ENCODE measurements around the gene ADPRH.

Gene ADPRH

DNA sequence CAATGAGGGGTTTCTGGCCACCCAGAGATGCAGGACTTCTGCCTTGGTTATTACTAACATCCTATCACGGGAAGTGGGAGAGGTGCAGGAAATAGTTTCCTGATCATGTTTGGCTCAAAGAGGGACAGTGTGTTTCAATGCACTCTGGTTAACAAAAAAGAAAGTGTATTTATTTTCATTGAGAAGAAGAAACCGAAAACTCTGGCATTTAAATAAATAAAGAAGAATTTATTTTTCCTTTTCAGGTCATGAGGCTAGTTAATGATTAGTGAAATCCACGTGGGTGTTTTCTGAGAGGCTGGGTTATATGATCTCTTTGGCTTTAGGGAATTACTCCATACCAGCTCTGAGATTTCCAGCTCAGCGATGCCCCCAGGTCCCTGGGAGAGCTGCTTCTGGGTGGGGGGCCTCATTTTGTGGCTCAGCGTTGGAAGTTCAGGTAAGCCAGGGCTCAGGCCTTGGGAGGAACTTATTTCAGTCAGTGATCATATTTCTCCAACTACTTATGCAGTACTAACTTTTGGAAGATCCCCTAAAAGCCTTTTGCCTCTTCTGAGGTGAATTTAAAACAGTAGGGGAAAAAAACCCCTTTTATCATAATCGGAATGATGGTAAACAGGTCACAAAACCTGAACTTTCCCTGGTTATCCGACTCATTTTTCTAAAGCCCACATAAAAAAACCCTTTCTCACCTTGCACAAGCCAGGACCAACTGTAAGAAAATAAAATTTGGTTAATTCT lies 18.4 kb downstream of the ADPRH start, which contains the start of gene PLA1A:
PLA1A (plus strand) TSS at position 338 of the 741 bp plus-strand sequence; CDS start at position 367, 29 bp downstream.
- DNase-seq (ENCODE audit: low read depth) = no peak

DNA sequence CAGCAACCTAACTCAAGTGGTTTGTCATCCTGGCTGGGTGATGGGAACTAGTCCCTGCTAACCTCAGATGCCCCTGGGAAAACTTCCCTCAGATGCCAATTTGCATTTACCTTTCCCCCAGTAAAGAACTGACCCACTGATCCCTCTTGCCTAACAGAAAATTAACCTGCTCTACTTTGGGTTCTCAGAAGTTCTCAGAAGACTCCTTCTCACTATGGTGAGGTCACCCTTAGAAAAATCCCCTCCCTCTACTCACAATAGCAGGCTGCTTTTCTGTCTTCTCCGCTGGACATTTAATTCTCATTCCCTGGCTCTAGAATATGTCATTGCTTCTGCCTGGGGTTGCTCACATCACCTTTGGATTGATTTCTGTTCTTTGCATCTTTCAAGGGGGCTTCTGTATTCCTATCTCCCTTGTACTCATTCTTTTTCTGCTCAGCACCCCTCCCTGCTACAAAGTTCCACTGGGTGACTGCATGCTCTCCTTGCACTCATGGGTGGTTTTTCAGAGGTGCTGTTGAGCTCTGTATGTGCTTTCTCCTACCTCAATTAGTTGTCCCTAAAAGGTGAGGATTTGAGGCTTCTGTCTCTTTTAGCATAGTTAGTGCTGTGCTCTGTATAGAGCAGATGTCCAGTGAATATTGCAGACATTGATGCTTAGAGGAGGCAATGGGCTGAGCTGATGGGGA lies 19.3 kb downstream of the ADPRH start:
- DNase-seq (ENCODE audit: low read depth) = no peak

DNA sequence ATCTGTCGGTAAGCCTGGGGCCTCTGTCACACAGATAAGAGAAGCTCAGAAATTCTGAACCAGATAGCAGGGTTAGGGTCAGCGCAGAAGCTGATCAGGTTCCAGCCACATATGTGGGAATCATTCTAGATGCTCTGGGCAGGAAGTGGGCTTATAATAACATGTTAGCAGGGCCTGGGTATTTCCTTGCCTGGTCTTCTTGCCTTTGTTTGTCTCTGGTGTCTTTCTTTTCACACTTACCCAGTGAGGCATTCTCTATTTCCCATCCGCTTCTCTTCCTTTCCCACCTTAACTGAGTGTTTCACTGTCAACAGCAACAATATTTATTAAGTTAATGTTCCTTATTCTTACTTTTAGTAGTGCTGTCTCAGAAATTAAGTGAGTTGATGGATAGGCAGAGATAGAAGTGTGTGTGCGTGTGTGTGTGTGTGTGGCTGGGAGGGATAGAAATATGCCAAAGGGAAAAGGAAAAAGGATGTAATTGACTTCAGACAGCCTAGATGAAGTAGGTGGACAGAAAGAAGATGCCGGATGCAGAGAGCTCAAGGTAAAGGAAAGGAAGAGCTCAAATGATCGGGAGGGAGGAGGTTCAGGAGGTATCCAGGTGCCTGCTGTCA lies 20.4 kb downstream of the ADPRH start:
- no peak for DNase-seq (ENCODE audit: low read depth)

DNA sequence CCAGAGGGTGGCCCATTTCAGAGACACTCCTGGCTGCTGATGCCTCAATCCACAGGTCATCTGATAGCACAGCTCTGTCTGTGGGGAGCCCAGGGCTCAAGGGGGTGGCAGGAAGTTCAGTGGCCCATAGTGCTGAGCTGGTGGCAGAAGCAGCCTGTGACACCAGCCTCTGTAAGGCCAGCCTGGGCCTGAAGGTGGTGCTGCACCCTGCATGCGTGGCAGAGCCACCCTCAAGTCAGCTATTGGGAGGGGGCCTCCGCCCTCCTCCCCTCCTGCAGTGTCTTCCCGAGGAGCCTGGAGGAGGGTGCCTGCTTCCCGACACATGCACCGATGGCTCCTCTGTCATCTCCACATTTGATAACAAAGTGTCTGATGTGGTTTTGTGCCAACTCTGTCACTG lies 21.4 kb downstream of the ADPRH start:
- no peak for DNase-seq (ENCODE audit: low read depth)

DNA sequence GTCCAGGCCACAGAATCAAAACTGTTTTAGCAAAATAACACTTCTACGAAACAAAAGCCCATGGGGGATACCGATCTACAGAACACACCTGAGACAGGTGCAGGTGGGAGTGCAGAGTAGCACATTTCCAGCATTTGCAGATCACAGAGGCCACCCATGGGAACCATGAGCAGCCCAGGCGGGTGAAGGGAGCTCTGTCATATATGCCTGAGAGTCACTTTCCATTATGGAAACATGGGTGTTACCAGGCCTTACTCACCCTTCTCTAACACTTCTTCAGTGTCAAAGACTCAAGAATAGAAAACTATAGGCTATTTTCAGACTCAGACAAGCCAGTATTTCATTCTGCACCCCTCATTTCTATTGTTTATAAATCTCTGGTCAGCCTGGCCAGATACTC lies 21.9 kb downstream of the ADPRH start:
- DNase-seq (ENCODE audit: low read depth) = no peak

DNA sequence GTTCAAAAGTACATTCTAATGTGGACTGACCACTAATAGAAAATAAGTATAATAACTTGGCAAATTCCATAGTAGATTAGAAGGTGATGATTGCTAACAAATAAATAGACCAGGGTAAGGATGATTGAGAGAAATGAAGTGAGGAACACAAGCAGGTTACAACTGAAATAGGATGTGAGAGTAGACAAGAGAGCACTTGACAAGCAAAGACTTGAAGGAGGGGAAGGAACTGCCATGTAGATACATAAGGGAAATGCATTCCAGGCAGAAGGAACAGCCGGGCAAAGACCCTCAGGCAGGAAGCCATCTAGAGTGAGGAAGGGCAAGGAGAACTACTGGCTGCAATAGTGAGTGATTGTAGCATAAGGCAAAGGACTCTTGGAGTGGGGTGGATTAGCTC lies 23.4 kb downstream of the ADPRH start:
- no peak for DNase-seq (ENCODE audit: low read depth)

DNA sequence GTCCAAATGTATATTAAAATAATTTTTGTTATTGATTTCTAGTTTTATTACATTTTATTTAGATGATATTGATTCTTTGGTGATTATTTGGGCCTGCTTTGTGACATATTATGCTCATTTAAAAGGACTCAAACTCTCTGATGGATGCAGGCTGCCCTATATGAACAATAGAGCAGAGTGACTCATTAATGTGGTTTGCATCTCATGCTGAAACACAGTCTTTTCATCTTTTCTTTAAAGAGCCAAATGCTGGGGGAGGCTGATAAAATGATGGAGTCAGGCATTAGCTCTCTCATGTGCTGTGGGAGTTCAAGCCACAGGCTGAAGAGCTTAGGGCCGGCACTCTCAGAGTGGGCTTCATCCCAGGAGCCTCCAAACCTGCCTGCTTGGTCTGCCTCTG lies 25.6 kb downstream of the ADPRH start:
- DNase-seq (ENCODE audit: low read depth) = peak; percentile 80

DNA sequence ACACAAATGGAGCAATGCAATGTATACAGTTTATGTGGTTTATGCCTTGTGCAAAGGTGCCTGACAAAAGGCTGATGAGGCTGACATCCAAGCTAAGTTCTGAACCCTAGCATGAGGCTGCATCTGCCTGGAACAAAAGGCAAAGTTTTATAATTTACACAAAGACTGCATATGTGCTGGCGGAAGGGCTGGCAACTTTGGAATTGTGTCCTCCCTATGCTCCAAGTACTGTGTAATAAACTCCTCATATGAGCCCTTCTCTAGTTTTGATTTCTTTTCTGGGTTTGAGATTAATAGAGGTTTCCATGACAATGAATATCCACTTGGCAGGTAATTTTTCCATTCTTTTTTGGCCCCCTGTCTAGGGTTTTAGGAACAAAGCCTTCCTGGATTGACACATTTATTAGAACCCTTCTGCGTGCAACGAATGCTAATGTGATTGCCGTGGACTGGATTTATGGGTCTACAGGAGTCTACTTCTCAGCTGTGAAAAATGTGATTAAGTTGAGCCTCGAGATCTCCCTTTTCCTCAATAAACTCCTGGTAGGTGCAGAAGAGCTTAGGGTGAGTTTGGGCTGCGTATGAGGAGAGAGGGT lies 29.2 kb downstream of the ADPRH start:
- no peak for DNase-seq (ENCODE audit: low read depth)

DNA sequence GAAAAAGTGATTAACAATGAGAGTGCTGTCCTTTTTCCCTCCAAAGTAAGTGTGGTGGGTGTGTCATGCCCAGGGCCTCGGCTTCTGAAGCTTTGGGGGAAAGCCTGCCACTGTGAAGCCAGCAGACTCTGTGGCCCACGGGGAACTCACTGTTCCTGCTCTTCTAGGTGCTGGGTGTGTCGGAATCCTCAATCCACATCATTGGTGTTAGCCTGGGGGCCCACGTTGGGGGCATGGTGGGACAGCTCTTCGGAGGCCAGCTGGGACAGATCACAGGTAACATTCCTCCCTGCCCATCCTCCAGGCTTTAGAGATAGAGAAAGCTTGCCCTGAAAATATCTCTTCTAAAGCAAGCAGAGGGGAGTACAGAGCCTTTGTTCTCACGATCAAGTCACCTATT lies 30.0 kb downstream of the ADPRH start:
- DNase-seq (ENCODE audit: low read depth) = no peak

DNA sequence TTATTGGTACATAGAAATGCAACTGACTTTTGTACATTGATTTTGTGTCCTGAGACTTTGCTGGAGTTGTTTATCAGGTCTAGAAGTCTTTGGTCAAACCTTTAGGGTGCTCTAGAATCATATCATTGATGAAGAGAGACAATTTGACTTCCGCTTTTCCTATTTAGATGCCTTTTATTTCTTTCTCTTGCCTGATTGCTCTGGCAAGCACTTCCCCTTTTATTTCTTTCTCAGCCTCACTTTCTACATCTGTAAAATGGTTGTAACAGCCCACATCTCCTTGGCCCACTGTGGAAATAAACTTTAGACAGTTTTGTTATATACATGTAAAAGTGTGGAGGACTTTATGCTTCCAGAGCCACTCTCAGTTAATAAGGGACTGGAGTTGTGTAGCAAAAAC lies 32.4 kb downstream of the ADPRH start:
- DNase-seq (ENCODE audit: low read depth) = no peak

DNA sequence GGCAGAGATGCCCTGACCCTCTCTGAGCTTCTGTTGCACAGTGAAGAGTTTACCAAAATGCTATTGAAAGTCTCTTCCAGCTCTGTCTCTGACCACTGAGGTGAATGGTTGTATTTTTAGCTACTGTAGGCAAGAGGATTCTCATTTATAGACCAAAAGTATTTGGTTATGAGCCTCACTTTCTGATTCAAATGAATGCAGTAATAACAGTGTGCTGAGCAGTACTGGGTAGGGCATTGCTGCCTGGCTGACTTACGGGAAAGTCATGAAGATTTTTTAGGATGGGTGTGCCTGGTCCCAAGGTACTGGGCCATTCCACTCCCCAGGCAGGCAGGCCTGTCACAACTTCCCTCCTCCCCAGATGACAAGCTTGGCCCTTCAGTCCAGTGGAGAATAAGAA lies 33.9 kb downstream of the ADPRH start:
- DNase-seq (ENCODE audit: low read depth) = no peak

DNA sequence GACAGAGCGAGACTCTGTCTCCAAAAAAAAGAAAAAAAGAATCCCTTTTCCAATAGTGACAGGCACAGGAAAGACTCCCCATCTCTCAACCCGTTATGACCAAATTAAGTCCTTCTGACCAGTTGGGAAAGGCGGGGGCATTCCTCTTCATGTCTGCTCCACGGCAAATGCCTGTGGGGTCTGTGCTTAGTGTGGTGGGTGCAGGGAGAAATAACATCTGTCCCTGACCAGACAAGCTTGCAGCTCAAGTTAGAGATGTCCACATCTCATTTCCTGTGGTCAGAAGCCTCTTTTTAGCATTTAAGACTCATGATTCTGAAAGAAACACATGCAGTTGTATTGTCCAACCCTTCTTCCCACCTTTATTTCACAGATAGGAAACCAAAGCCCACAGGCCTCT lies 34.6 kb downstream of the ADPRH start:
- DNase-seq (ENCODE audit: low read depth) = no peak

DNA sequence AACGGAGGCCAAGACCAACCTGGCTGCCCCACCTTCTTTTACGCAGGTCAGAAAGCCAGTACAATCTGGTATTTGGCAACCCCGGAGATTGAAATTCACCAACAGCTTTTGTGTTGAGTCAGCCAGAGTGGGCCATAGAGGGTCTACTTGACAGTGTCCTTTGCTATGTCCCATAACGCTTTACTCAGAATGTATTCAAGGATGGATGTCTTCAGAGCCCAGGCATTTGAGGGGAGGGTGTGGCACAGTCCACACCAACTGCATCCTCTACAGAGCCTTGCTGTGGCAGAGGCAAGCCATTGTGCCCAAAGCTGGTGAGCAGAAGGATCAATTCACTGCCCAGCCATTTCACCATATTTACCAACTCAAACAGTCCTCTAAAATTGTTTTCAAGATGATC lies 36.8 kb downstream of the ADPRH start:
- DNase-seq (ENCODE audit: low read depth) = no peak

DNA sequence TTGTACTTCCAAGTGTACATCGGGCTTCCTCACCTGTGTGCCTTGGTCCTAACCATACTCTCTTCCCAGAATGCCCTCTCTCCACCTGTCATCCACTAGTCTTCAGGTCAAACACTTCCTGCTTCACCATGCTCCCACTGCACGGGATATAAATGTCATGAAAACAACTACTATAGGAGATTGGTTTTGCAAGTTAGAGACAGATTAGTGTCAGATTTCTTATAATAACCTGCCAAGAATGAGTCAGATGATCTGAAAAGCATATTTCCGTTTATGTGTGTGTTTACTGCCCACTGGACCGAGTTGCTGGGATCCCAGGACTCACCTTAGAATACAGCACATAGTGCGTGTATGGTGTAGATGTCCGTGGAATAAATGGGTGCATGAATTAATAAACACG lies 39.8 kb downstream of the ADPRH start:
- no peak for DNase-seq (ENCODE audit: low read depth)

DNA sequence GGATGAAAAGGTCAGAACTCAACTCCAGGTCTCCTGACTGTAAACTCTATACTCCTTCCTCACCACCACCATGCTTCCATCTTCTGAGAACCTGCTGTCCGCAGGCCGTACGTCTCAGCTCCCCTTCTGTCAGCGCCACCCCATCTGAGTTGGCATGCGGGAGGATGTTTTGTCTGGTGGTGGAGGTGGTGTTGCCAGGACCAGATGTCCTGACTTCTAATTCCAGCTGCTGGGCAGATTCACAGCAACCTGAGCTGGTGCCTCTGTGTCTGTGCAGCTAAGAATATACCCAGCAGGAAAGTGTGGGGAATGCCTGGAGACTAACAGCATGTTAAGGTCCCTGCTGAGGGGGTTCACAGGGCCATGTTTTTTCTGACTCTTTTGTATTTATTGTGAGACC lies 41.6 kb downstream of the ADPRH start:
- no peak for DNase-seq (ENCODE audit: low read depth)

DNA sequence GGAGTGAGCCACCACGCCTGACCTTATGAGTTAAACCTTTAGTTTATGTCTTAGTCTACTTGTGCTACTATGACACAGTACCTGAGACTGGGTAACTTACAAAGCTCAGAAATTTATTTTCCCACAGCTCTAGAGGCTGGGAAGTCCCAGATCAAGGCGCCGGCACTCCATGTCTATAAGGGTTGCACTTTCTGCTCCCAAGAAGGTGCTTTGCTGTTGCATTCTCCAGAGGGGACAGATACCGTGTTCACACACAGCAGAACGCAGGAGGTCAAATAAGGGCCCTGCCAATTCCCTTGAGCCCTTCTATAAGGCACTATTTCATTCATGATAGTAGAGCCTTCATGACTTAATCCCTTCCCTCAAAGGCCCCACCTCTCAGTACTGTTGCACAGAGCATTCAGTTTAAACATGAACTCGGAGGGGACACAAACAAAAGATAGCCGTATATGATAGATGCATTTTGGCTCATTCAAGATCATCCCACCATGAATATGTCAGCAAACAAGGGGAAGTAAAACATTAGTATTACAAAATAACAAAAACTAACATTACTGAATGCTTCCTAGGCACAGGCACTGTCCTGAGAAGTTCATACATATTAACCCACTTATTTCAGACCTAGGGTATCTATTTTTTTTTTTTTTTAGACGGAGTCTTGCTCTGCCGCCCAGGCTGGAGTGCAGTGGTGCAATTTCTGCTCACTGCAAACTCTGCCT lies 44.9 kb downstream of the ADPRH start:
- no peak for DNase-seq (ENCODE audit: low read depth)

DNA sequence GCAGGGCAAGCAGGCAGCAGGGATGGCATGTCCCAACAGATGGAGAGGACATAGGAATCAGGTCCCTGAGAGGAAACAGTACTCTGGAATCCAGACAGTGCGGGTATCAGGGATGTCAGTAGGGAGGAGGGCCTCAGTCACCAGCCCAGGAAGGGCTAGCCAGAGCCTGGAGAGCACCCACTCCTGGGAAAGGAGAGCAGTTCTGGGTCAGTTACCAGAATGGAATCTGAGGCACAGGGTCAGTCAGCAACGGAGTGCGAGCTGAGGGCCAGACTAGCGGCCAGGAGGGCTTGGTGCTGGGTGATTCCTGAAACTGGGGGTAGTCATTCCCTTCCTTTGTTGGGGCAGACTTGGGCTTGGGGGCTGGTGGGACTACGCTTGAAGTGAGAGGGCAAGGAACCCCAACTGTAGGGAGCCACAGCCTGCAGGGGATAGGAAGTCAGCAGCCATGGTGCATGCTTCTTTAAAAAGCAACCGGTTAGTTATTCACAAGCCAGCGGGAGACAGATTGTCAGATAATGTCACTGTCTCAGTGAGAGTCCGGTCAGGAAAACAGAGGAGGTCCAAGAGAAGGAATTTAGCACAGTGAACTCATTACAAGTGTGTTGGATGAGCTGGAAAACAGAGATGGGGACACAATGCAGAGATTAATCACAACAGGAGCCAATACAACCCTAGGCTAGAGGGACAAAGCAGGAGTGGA lies 46.3 kb downstream of the ADPRH start:
- DNase-seq (ENCODE audit: low read depth) = no peak

DNA sequence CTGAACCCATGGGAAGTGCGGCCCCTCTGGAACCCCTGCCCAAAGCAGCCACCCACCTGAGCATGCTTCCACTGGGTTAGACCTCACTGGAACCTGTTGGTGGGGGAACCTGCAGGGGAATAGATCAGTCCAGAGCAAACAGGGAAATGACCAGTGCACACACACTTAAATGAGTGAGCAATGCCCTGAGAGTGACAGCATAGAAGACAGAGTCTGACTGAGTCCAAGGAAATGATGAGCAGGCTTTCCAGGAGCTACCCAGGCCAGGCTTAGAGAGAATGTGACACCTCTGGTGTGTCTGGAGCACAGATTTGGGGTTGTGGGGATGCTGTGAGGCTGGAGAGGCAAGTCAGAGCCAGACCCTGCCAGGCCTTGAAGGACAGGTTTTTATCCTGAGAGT lies 46.9 kb downstream of the ADPRH start:
- no peak for DNase-seq (ENCODE audit: low read depth)

DNA sequence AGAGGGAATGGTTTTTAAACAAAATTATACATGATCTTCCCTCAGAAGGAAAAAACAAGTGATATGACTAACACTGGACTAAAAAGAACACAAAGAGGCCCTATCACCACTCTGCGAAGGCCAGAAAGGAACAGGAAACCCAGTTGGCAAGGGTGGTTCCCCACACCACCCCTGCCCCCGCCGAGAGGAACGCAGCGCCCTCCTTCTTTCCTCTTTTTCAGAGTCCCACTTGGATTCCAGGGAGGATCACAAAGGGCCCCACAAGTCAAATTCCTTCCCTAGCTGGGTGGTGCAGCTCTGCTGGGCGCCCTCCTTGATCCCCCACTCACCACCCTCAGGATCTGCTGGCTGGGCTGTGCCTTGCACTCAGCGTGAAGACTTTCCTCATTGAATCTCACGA lies 48.2 kb downstream of the ADPRH start:
- no peak for DNase-seq (ENCODE audit: low read depth)

DNA sequence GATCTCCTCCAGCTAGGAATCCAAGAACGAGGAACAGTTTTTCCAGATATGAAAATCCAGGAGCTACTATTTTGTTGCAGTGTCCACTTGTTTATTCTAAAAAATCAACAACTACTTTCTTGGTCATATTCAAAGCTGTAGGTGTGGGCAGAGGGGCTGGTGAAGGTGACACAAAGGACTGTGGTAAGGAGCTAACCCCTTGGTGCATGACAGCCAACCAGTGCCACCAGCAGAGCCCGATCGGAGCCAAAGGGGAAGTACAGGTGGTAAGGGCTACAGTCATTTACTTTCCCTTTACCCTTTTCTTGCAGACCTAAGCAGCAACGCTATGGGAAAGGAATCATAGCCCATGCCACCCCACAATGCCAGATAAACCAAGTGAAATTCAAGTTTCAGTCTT lies 49.1 kb downstream of the ADPRH start:
- DNase-seq (ENCODE audit: low read depth) = no peak

DNA sequence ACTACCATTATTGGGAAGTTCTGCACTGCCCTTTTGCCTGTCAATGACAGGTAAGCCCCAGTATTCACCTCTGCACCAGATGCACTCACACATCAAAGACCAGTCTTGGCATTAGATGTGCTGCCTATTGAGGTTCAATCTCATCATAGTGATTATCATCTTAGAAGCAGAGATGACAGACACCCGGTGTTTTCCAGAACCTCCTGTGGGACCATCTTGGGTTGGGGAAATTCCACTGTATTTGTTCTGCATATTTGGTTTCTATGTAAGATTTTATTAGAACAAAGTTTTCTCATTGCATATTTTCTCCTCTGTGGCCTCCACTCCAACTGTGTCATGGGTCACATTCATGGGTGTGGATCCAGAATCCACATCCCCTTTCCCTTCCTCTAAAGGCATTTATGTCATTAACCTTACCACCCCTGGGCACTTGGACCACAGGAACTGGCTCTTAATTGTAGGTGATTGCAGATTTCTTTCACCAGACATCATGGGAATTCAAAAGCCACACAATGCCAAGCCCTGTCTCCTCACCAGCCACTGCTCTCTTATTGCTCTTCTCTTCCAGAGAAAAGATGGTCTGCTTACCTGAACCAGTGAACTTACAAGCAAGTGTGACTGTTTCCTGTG lies 49.6 kb downstream of the ADPRH start:
- no peak for DNase-seq (ENCODE audit: low read depth)

All from amniotic epithelial cell (primary cell).